Heart right ventricle (tissue), 16 donors: Measurements from ENCODE around the gene PHF19. TPM values are rescaled to one million over a fixed set of nuclear protein-coding genes. Genes with fewer than 3 reads are reported as not detected.

Source experiments
- ATAC-seq, 8 donors: fragments of 200-7000 bp; cut with Tn5 transposase; one replicate each; pipeline ENCODE4 v1.9.1; 2020; ENCODE audit warnings: mild to moderate bottlenecking in 8 of 8, moderate library complexity in 8 of 8, moderate number of reproducible peaks in 1 of 8
- DNase-seq, 2 donors: peaks; one replicate each; pipeline ENCODE4 v3.0.0-alpha.2; 2020
- H3K27ac ChIP-seq, 10 donors: fragments of 200-600 bp; sonication (generic) in 2 of 10; one replicate each; pipeline versions ENCODE4 v1.5.0 to v1.8.0; 2020 to 2022; ENCODE audit warnings: mild to moderate bottlenecking in 3 of 10
- H3K27me3 ChIP-seq, 7 donors: fragments of 200-600 bp; one replicate each; pipeline ENCODE4 v1.8.0; 2021 to 2022; ENCODE audit warnings: mild to moderate bottlenecking in 2 of 7
- H3K36me3 ChIP-seq, 9 donors: fragments of 200-600 bp; sonication (generic) in 1 of 9; one replicate each; pipeline versions ENCODE4 v1.5.0 to v1.8.0; 2020 to 2022; ENCODE audit warnings: mild to moderate bottlenecking in 2 of 9
- H3K4me1 ChIP-seq, 9 donors: fragments of 200-600 bp; sonication (generic) in 1 of 9; one replicate each; pipeline versions ENCODE4 v1.5.0 to v1.8.0; 2020 to 2022; ENCODE audit warnings: mild to moderate bottlenecking in 4 of 9
- H3K4me3 ChIP-seq, 10 donors: fragments of 200-600 bp; sonication (generic) in 2 of 10; one replicate each; pipeline versions ENCODE4 v1.5.0 to v1.8.0; 2020 to 2022; ENCODE audit warnings: mild to moderate bottlenecking in 7 of 10, moderate library complexity in 2 of 10
- H3K9me3 ChIP-seq, 11 donors: fragments of 200-600 bp in 10 of 11; sonication (generic) in 2 of 11; one replicate each; pipeline versions ENCODE4 v1.5.0 to v1.8.0; 2013 to 2022; ENCODE audit warnings: mild to moderate bottlenecking in 2 of 11, control low read depth in 1 of 11, moderate library complexity in 1 of 11
- CTCF ChIP-seq, 9 donors: fragments of 200-600 bp; sonication (generic) in 2 of 9; IDR thresholded peaks; one replicate each; pipeline versions ENCODE4 v1.5.0 to v1.8.0; 2021 to 2022; ENCODE audit warnings: antibody characterized with exemption in 9 of 9, mild to moderate bottlenecking in 5 of 9, moderate library complexity in 1 of 9
- WGBS, 2 donors: extraction: QIAGEN DNeasy Blood & Tissue Kit; methylation state at CpG; one replicate each; pipeline ENCODE4 v1.1.7; 2013; ENCODE audit warnings: inconsistent platforms in 1 of 2; 5-methylcytosine and 5-hydroxymethylcytosine counted together
- intact Hi-C, 10 donors: fragments of 100-400 bp; cut with DNase I; formaldehyde crosslinking; loops; one replicate each; pipeline versions ENCODE4 v1.11.1 to v1.14.2; 2022
- polyA plus RNA-seq, 2 donors: library from polyadenylated mRNA; stranded (reverse); fragments of 200-250 nt; gene quantifications; one replicate each; pipeline ENCODE4 v1.2.3, GENCODE V29; 2013
- total RNA-seq, 10 donors: library from RNA; stranded (reverse); fragmentation: NEBNext Ultra II Directional in 3 of 10; extraction: Animal tissue kit (Norgen Biotek cat#: 25700) in 3 of 10; gene quantifications; one replicate each; pipeline versions ENCODE4 v1.2.1 to v1.2.4, GENCODE V29; 2021 to 2023
- donor health status: Arrhythmogenic right ventricular cardiomyopathy.
- donor health status: ischemic (EF 13 %, LVEDD 7.1; RV severe dilation, severe dysfunction).
- donor health status: healthy with polysubstance abuse.
- donor health status: DM: no; HTN: yes; CAD: no.
- donor health status: DM: no; HTN: no; CAD: no.
- donor health status: ischemic (EF 25% LVEDD 6.9; RV normal size, moderate dysfunction).
- donor health status: ischemic (EF 25% LVEDD 5.7; RV mildly dilated, moderate dysfunction).
- donor health status: healthy.
- donor health status: DM: yes; HTN: yes; CAD: no.
- donor health status: Ischemic cardiomyopathy.
- donor health status: ischemic (EF 35%, LVEDD 5.7; RV mildly dilated, moderate dysfunction).
- donor health status: nonischemic (EF 11% LVEDD 7.7; RV severe dilation, severe dysfunction).
- donor health status: DM: yes; HTN: yes; CAD: no.
- donor health status: PGD.
- donor health status: ischemic (EF 29% LVEDD 5.4; RV normal size, mild dysfunction).
- donor health status: nonischemic (EF 23%, LVEDD 6.1; RV moderate dilation, normal function).

Gene PHF19
- total and polyA plus RNA-seq, 12 donors = 9.2 to 24.0 (median 12.8) TPM

GRCh38 chr9:120902569-120903535, 25.9 kb upstream of the PHF19 start:
- no peak for TF ChIP-seq CTCF (IDR thresholded peaks at IDR 0.05)
- no peak for ATAC-seq

GRCh38 chr9:120901755-120902568, 25.0 kb upstream of the PHF19 start:
- TF ChIP-seq CTCF (IDR thresholded peaks at IDR 0.05) = no peak
- intact Hi-C loops = no loop called here
- H3K27me3 ChIP-seq = no peaks in the 10 kb centered on the region
- ATAC-seq (no peak), DNase-seq (no peak)
- peaks cover 0 to 33% (median 0%) of the 10 kb centered on the region in 9 donors for H3K36me3 ChIP-seq
- H3K27ac ChIP-seq = no peak overlapping the region
- H3K4me1 ChIP-seq = peaks cover 0 to 9% (median 5%) of the 10 kb centered on the region in 9 donors
- WGBS, 2 donors = 80 to 82% methylated on average over 11 to 12 of the region's 12 CpGs
- no peaks in the 10 kb centered on the region for H3K9me3 ChIP-seq
- H3K4me3 ChIP-seq = no peak overlapping the region

More at GRCh38 chr9:120902569-120903535, 25.9 kb upstream of the PHF19 start:
- Histone ChIP-seq H3K9me3 (no peaks in the 10 kb centered on the region), H3K27me3 (no peaks in the 10 kb centered on the region), H3K4me1 (no peaks in the 10 kb centered on the region), H3K36me3 (peaks cover 0 to 42% (median 0%) of the 10 kb centered on the region in 9 donors), H3K27ac (peak overlapping the region in 1 of 10 donors; percentile 65), H3K4me3 (no peak overlapping the region)
- DNase-seq = no peak
- intact Hi-C loops = loop anchor here in 1 of 10 donors (1.0 kb wide), 1 partner anchor 22 kb away; no protein-coding TSS in a partner anchor
- 80 to 85% methylated on average over 14 of the region's 14 CpGs for WGBS, 2 donors

GRCh38 chr9:120900824-120901223, 23.8 kb upstream of the PHF19 start:
- H3K36me3 ChIP-seq = peaks cover 0 to 25% (median 0%) of the 10 kb centered on the region in 9 donors
- no peak overlapping the region for H3K4me3 ChIP-seq
- H3K4me1 ChIP-seq = peaks cover 0 to 12% (median 7%) of the 10 kb centered on the region in 9 donors
- ATAC-seq (no peak), DNase-seq (no peak)
- intact Hi-C loops = no loop called here
- TF ChIP-seq CTCF (IDR thresholded peaks at IDR 0.05) = no peak
- 94% methylated on average over 3 of the region's 3 CpGs for WGBS, 2 donors
- no peaks in the 10 kb centered on the region for H3K9me3 ChIP-seq
- H3K27me3 ChIP-seq = no peaks in the 10 kb centered on the region
- H3K27ac ChIP-seq = no peak overlapping the region

- TF ChIP-seq CTCF (IDR thresholded peaks at IDR 0.05) = no peak
These were observed 22.6 kb upstream of the PHF19 start for GRCh38 chr9:120899490-120900068.

More at GRCh38 chr9:120899490-120900068, 22.6 kb upstream of the PHF19 start:
- intact Hi-C loops = no loop called here
- H3K4me1 ChIP-seq = peaks cover 2 to 18% (median 12%) of the 10 kb centered on the region in 9 donors
- no peak overlapping the region for H3K4me3 ChIP-seq
- no peak for DNase-seq
- 91 to 92% methylated on average over 6 of the region's 6 CpGs for WGBS, 2 donors
- peaks cover 0 to 16% (median 0%) of the 10 kb centered on the region in 9 donors for H3K36me3 ChIP-seq
- no peak overlapping the region for H3K27ac ChIP-seq
- no peaks in the 10 kb centered on the region for H3K27me3 ChIP-seq
- ATAC-seq = no peak
- no peaks in the 10 kb centered on the region for H3K9me3 ChIP-seq
